Loucy (cell line): Measurements from ENCODE around the gene ASB1.

Experiments used
- H2AFZ ChIP-seq: fragments of 200-600 bp; sonication (generic); 2 replicates; pipeline ENCODE4 v1.6.0; 2016; ENCODE audit warnings: antibody characterized with exemption, mild to moderate bottlenecking, low read length, moderate library complexity
- H3F3A ChIP-seq: fragments of 200-600 bp; 2 replicates; pipeline ENCODE4 v1.6.0; 2016; ENCODE audit warnings: antibody characterized with exemption, low read depth, mild to moderate bottlenecking
- H3K27me3 ChIP-seq: fragments of 200-600 bp; sonication (generic); 2 replicates; pipeline ENCODE4 v1.6.1; 2014; ENCODE audit warnings: low read length, mild to moderate bottlenecking; ENCODE audit not compliant: insufficient read depth, poor library complexity, severe bottlenecking
- H3K36me3 ChIP-seq: fragments of 200-600 bp; sonication (generic); 2 replicates; pipeline ENCODE4 v1.6.1; 2016; ENCODE audit warnings: low read length; ENCODE audit not compliant: insufficient read depth
- H3K4me1 ChIP-seq: fragments of 200-600 bp; sonication (generic); 2 replicates; pipeline ENCODE4 v1.5.1; 2014; ENCODE audit warnings: low read length, mild to moderate bottlenecking; ENCODE audit not compliant: insufficient read depth, poor library complexity, severe bottlenecking
- H3K4me2 ChIP-seq: fragments of 200-600 bp; sonication (generic); 2 replicates; pipeline ENCODE4 v1.6.0; 2014; ENCODE audit warnings: antibody characterized with exemption, low read length, low read depth, mild to moderate bottlenecking; ENCODE audit not compliant: poor library complexity, severe bottlenecking
- H3K4me3 ChIP-seq: fragments of 200-600 bp; sonication (generic); 2 replicates; pipeline ENCODE4 v1.5.1; 2014; ENCODE audit warnings: low read length, mild to moderate bottlenecking, mixed read lengths; ENCODE audit not compliant: poor library complexity, severe bottlenecking
- H3K79me2 ChIP-seq: fragments of 200-600 bp; sonication (generic); 2 replicates; pipeline ENCODE4 v1.6.1; 2014; ENCODE audit warnings: low read length; ENCODE audit not compliant: insufficient read depth
- H3K9ac ChIP-seq: fragments of 200-600 bp; sonication (generic); 2 replicates; pipeline ENCODE4 v1.6.0; 2014; ENCODE audit warnings: mild to moderate bottlenecking, low read depth, low read length, moderate library complexity; ENCODE audit not compliant: poor library complexity, severe bottlenecking
- H3K9me2 ChIP-seq: fragments of 200-600 bp; sonication (generic); replicated peaks from 2 replicates; pipeline ENCODE4 v1.6.1; 2016; ENCODE audit warnings: low read depth, low read length, mixed read lengths
- H3K9me3 ChIP-seq: fragments of 200-600 bp; sonication (generic); 2 replicates; pipeline ENCODE4 v1.6.1; 2014; ENCODE audit warnings: mild to moderate bottlenecking, antibody characterized with exemption, low read length, low read depth; ENCODE audit not compliant: insufficient read depth
- H4K20me1 ChIP-seq: fragments of 200-600 bp; sonication (generic); 2 replicates; pipeline ENCODE4 v1.6.0; 2014; ENCODE audit warnings: antibody characterized with exemption, low read length, mild to moderate bottlenecking; ENCODE audit not compliant: insufficient read depth, poor library complexity, severe bottlenecking
- CTCF ChIP-seq: fragments of 200-600 bp; sonication (generic); conservative IDR thresholded peaks from 2 replicates; pipeline ENCODE4 v1.5.1; 2014; ENCODE audit warnings: mild to moderate bottlenecking, antibody characterized with exemption, low read length
- EZH2phosphoT487 ChIP-seq: fragments of 200-600 bp; IDR thresholded peaks from 2 replicates; pipeline ENCODE4 v1.6.1; 2018; ENCODE audit warnings: antibody characterized with exemption, mild to moderate bottlenecking, moderate library complexity, borderline replicate concordance

Gene ASB1

GRCh38 chr2:238448031-238448955, 21.6 kb downstream of the ASB1 start:
- Histone ChIP-seq H3K4me2 (no peak overlapping the region), H3K9me2 (no peaks in the 10 kb centered on the region), H3F3A (no peaks in the 10 kb centered on the region), H2AFZ (no peak overlapping the region), H3K4me1 (no peaks in the 10 kb centered on the region), H3K36me3 (peaks cover 92% of the 10 kb centered on the region), H3K79me2 (peaks cover 12% of the 10 kb centered on the region; the same call in 1 of the 2 replicates), H3K9me3 (no peaks in the 10 kb centered on the region), H4K20me1 (no peaks in the 10 kb centered on the region), H3K9ac (no peak overlapping the region), H3K27me3 (no peaks in the 10 kb centered on the region), H3K4me3 (no peak overlapping the region)
- TF ChIP-seq EZH2phosphoT487 (no peak), CTCF (no peak)

- Histone ChIP-seq H3K9me2 (no peaks in the 10 kb centered on the region), H3K4me1 (no peaks in the 10 kb centered on the region), H4K20me1 (no peaks in the 10 kb centered on the region), H3K9me3 (no peaks in the 10 kb centered on the region), H3K36me3 (peaks cover 85% of the 10 kb centered on the region), H3K79me2 (peaks cover 3% of the 10 kb centered on the region; the same call in 1 of the 2 replicates), H3K9ac (no peak overlapping the region), H3K27me3 (no peaks in the 10 kb centered on the region), H3F3A (no peaks in the 10 kb centered on the region), H3K4me2 (no peak overlapping the region), H3K4me3 (no peak overlapping the region), H2AFZ (no peak overlapping the region)
- no peak for TF ChIP-seq EZH2phosphoT487
- TF ChIP-seq CTCF = no peak
These were observed 22.5 kb downstream of the ASB1 start for GRCh38 chr2:238449241-238449640.

GRCh38 chr2:238449909-238450417, 23.2 kb downstream of the ASB1 start:
- H3K9ac ChIP-seq = no peak overlapping the region
- no peak overlapping the region for H3K4me3 ChIP-seq
- H3K27me3 ChIP-seq = no peaks in the 10 kb centered on the region
- TF ChIP-seq EZH2phosphoT487 (no peak), CTCF (no peak)
- no peak overlapping the region for H3K4me2 ChIP-seq
- peaks cover 78% of the 10 kb centered on the region for H3K36me3 ChIP-seq
- H3K4me1 ChIP-seq = no peaks in the 10 kb centered on the region
- H3K79me2 ChIP-seq = no peaks in the 10 kb centered on the region
- no peaks in the 10 kb centered on the region for H4K20me1 ChIP-seq
- no peaks in the 10 kb centered on the region; the same call in 1 of the 2 replicates for H3K9me3 ChIP-seq
- no peaks in the 10 kb centered on the region for H3K9me2 ChIP-seq
- no peaks in the 10 kb centered on the region for H3F3A ChIP-seq
- H2AFZ ChIP-seq = no peak overlapping the region
